Prostate gland (tissue), 2 donors: ENCODE measurements around the gene NUP85. TPM values are rescaled to one million over a fixed set of nuclear protein-coding genes. Genes with fewer than 3 reads are reported as not detected.
"Not testable (repeated sequence)": the region's sequence is repeated elsewhere in the genome, so short reads cannot be mapped to it uniquely, and the experiment has no call there.

Source experiments
- DNase-seq: peaks from one replicate; pipeline ENCODE4 v3.0.0-alpha.2; 2019; ENCODE audit warnings: low spot score
- H3K27ac ChIP-seq, 2 donors: fragments of 200-600 bp; sonication (generic); 2 replicates each; pipeline ENCODE4 v1.5.1; 2017 to 2019
- H3K27me3 ChIP-seq: fragments of 200-600 bp; sonication (generic); replicated peaks from 2 replicates; pipeline ENCODE4 v1.5.1; 2019; ENCODE audit not compliant: insufficient read depth
- H3K36me3 ChIP-seq, 2 donors: fragments of 200-600 bp; sonication (generic); 1 replicate in 1 of 2; 2 replicates in 1 of 2; pipeline versions ENCODE4 v1.5.1 to v1.8.1; 2017 to 2019
- H3K4me1 ChIP-seq: fragments of 200-600 bp; sonication (generic); replicated peaks from 2 replicates; pipeline ENCODE4 v1.5.1; 2019
- H3K4me3 ChIP-seq, 2 donors: fragments of 200-600 bp; sonication (generic); 2 replicates each; pipeline ENCODE4 v1.5.1; 2017 to 2019
- H3K9me3 ChIP-seq: fragments of 200-600 bp; sonication (generic); 2 replicates; pipeline ENCODE4 v1.5.1; 2017
- CTCF ChIP-seq, 4 experiments: fragments of 200-600 bp in 2 of 4; fragments of 450-650 bp in 2 of 4; sonication (generic) in 2 of 4; IDR thresholded peaks; 1 replicate in 3 of 4; 2 replicates in 1 of 4; pipeline ENCODE4 v1.5.1; 2016 to 2019; ENCODE audit warnings: antibody characterized with exemption in 4 of 4, mild to moderate bottlenecking in 2 of 4, moderate library complexity in 2 of 4
- POLR2A ChIP-seq: fragments of 450-650 bp; IDR thresholded peaks from one replicate; pipeline ENCODE4 v1.6.1; 2016; ENCODE audit warnings: antibody characterized with exemption, mild to moderate bottlenecking
- POLR2AphosphoS5 ChIP-seq: sonication (generic); formaldehyde crosslinking; IDR thresholded peaks from one replicate; pipeline ENCODE4 v1.6.1; 2017; ENCODE audit warnings: antibody characterized with exemption
- WGBS: methylation state at CpG from one replicate; pipeline ENCODE4 v1.1.5; 2018; 5-methylcytosine and 5-hydroxymethylcytosine counted together
- intact Hi-C: fragments of 100-400 bp; cut with DNase I; formaldehyde crosslinking; loops from one replicate; pipeline ENCODE4 v1.14.2; 2022
- total RNA-seq, 2 donors: library from RNA; depleted of rRNA; stranded (reverse); fragments of >200 nt; gene quantifications; one replicate each; pipeline ENCODE4 v1.1.0, GENCODE V29; 2016

Gene NUP85
- total RNA-seq, 2 donors from 2014 or later = 41.0 to 46.7 TPM

DNA sequence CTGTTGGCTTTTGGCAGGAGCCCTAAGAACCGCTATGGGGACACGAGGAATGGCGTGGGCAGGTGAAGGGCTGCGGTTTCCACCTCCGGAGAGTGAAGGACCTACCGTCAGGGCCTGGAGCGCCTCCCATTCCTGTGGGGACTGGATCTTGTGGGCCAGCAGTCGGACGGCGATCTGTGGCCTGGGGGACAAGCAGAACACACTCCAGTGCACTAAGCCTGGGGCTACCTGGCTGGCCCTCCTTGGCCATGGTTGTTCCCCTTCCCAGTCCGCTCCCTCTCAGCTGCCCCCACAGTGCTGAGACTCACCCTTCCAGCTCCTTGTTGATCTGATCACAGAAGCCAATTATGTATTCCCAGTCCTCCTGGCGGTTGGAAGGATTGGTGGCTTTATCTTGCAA is 40.9 kb downstream of the NUP85 start:
- Histone ChIP-seq H3K27me3 (no peaks in the 10 kb centered on the region), H3K4me1 (no peaks in the 10 kb centered on the region), H3K9me3 (no peaks in the 10 kb centered on the region), H3K27ac (no peak overlapping the region), H3K4me3 (no peak overlapping the region), H3K36me3 (peaks cover 13 to 16% of the 10 kb centered on the region in 2 donors)
- TF ChIP-seq POLR2AphosphoS5 = no peak
- TF ChIP-seq POLR2A = no peak
- TF ChIP-seq CTCF (IDR thresholded peaks at IDR 0.05) = no peak
- DNase-seq = no peak
- 95% methylated on average over 12 of the region's 12 CpGs for WGBS
- intact Hi-C loops = no loop called here

DNA sequence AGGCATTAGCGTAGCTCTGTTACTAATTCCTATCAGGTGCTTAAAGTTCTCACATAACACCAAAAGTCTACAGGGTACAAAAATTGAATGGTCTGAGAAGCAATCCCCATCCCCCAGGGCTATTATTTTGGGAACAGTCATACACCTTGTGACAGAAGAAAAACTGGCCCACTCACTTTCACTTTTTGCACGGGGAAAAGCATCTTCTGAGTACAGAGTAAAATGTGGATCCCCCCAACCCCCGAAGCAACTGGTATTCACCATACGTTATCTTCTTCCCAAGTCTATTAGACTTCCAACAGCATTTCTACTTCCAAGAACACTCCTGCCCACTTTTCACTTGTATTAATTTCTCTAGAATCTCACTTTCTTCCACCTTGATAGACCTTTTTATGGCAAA is 44.1 kb downstream of the NUP85 start:
- Histone ChIP-seq H3K4me3 (no peak overlapping the region), H3K36me3 (peaks cover 0 to 6% of the 10 kb centered on the region in 2 donors), H3K9me3 (no peaks in the 10 kb centered on the region), H3K27ac (no peak overlapping the region), H3K4me1 (no peaks in the 10 kb centered on the region), H3K27me3 (no peaks in the 10 kb centered on the region)
- 72% methylated on average over 4 of the region's 4 CpGs for WGBS
- DNase-seq = no peak
- TF ChIP-seq POLR2A (no peak), POLR2AphosphoS5 (no peak), CTCF (IDR thresholded peaks at IDR 0.05) (no peak)
- intact Hi-C loops = no loop called here

GRCh38 chr17:75250009-75250471 is 44.6 kb downstream of the NUP85 start:
- Histone ChIP-seq H3K27ac (no peak overlapping the region), H3K27me3 (no peaks in the 10 kb centered on the region), H3K9me3 (no peaks in the 10 kb centered on the region), H3K4me3 (no peak overlapping the region), H3K4me1 (no peaks in the 10 kb centered on the region), H3K36me3 (peaks cover 0 to 6% of the 10 kb centered on the region in 2 donors)
- DNase-seq = no peak
- intact Hi-C loops = no loop called here
- 64% methylated on average over 11 of the region's 11 CpGs for WGBS
- TF ChIP-seq CTCF (IDR thresholded peaks at IDR 0.05) = no peak
- TF ChIP-seq POLR2A = no peak
- no peak for TF ChIP-seq POLR2AphosphoS5

GRCh38 chr17:75252039-75252816 is 46.7 kb downstream of the NUP85 start:
- no peak overlapping the region for H3K27ac ChIP-seq
- H3K4me3 ChIP-seq = no peak overlapping the region
- H3K27me3 ChIP-seq = no peaks in the 10 kb centered on the region
- TF ChIP-seq POLR2AphosphoS5 (no peak), POLR2A (no peak), CTCF (IDR thresholded peaks at IDR 0.05) (no peak)
- DNase-seq = no peak
- no peaks in the 10 kb centered on the region for H3K9me3 ChIP-seq
- WGBS = 85% methylated on average over 8 of the region's 8 CpGs
- intact Hi-C loops = no loop called here
- no peaks in the 10 kb centered on the region for H3K36me3 ChIP-seq
- H3K4me1 ChIP-seq = no peaks in the 10 kb centered on the region

DNA sequence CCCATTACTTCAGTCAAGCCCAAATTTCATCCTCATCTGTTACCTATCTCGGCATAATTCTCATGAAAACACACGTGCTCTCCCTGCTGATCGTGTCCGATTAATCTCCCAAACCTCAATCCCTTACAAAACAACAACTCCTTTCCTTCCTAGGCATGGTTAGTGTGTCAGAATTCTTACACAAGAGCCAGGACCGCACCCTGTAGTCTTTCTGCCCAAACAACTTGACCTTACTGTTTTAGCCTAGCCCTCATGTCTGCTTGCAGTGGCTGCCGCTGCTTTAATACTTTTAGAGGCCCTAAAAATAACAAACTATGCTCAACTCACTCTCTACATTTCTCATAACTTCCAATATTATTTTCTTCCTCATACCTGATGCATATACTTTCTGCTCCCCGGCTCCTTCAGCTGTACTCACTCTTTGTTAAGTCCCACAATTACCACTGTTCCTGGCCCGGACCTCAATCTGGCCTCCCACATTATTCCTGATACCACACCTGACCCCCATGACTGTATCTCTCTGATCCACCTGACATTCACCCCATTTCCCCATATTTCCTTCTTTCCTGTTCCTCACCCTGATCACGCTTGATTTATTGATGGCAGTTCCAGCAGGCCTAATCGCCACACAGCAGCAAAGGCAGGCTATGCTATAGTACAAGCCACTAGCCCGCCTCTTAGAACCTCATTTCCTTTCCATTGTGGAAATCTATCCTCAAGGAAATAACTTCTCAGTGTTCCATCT is 50.6 kb downstream of the NUP85 start:
- DNase-seq, H3K36me3 ChIP-seq, H3K9me3 ChIP-seq, H3K27ac ChIP-seq, H3K27me3 ChIP-seq, H3K4me3 ChIP-seq, intact Hi-C loops, H3K4me1 ChIP-seq: not testable (repeated sequence)
- 83% methylated on average over 11 of the region's 11 CpGs for WGBS

DNA sequence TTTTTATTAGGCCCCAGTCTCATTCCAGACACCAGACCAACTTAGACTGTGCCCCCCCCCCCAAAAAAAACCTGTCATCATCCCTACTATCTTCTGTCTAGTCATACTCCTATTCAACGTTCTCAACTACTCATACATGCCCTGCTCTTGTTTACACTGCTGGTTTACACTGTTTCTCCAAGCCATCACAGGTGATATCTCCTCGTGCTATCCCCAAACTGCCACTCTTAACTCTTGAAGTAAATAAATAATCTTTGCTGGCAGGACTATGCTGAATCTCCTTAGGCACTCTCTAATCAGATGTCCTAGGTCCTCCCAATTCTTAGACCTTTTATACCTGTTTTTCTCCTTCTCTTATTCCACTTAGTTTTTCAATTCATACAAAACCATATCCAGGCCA is 51.7 kb downstream of the NUP85 start:
- H3K9me3 ChIP-seq, intact Hi-C loops, H3K27me3 ChIP-seq, H3K4me1 ChIP-seq, DNase-seq, H3K27ac ChIP-seq, H3K4me3 ChIP-seq, H3K36me3 ChIP-seq: not testable (repeated sequence)
- WGBS = 45% methylated on average over 2 of the region's 2 CpGs
